ENCODE measurements around the gene PSMB9. TPM values are rescaled to one million over a fixed set of nuclear protein-coding genes. Genes with fewer than 3 reads are reported as not detected.

The PSMB9 gene
- polyA plus RNA-seq, 3 donors, result 204 to 405 (median 350) TPM

GRCh38 chr6:32840604-32841246 lies 13.3 kb upstream of the PSMB9 start:
- H4K20me1 ChIP-seq (ENCODE audit: insufficient read depth, low read length), result peaks cover 16% of the 10 kb centered on the region
- no peak for DNase-seq
- TF ChIP-seq CTCF (IDR thresholded peaks at IDR 0.05), result no peak
- H3K27me3 Mint-ChIP-seq (ENCODE audit: low read depth in 3 of 3), result peaks cover 0 to 6% (median 0%) of the 10 kb centered on the region in 3 donors
- intact Hi-C loops (cut with micrococcal nuclease), result loop anchor here (2.0 to 5.0 kb wide), 2 partner anchors 14 to 132 kb away; partner anchors contain the start of gene PSMB9 (in 1 of the 2)
- peaks cover 65% of the 10 kb centered on the region for H3K79me2 ChIP-seq (ENCODE audit: insufficient read depth, low read length)
- no peak overlapping the region for H3K4me2 ChIP-seq (replicated peaks; ENCODE audit: extremely low read depth, low read length, poor library complexity, severe bottlenecking)
- no peaks in the 10 kb centered on the region for H3K9me3 ChIP-seq (replicated peaks in 1 of 2; ENCODE audit: control insufficient read depth in 1 of 2, insufficient read depth in 1 of 2, low read length in 2 of 2)
- no peak overlapping the region for H3K4me3 ChIP-seq (replicated peaks in 1 of 3; ENCODE audit: low read depth in 2 of 3, low read length in 3 of 3)
- no peak overlapping the region for H2AFZ ChIP-seq (ENCODE audit: insufficient read depth, low read depth, low read length, poor library complexity, severe bottlenecking)
- peaks cover 52 to 57% of the 10 kb centered on the region in 2 donors for H3K36me3 Mint-ChIP-seq
- H3K4me1 Mint-ChIP-seq, result peaks cover 60% of the 10 kb centered on the region
- 35% methylated on average over 5 of the region's 9 CpGs for WGBS (ENCODE audit: insufficient coverage)
- H3K36me3 ChIP-seq (replicated peaks in 1 of 2; ENCODE audit: control insufficient read depth in 1 of 2, insufficient read depth in 2 of 2, low read length in 2 of 2), result peaks cover 31 to 48% of the 10 kb centered on the region in 2 donors
- peaks cover 42 to 63% of the 10 kb centered on the region in 2 donors for H3K4me1 ChIP-seq (ENCODE audit: control insufficient read depth in 1 of 2, insufficient read depth in 2 of 2, low read length in 2 of 2)
- no peak overlapping the region for H3K9ac ChIP-seq (ENCODE audit: insufficient read depth, low read length, poor library complexity, severe bottlenecking)
- peak overlapping the region in 1 of 2 donors; percentile 7 for H3K27ac ChIP-seq (ENCODE audit: low read depth in 1 of 2, low read length in 2 of 2)
- H3K27ac Mint-ChIP-seq, result peak overlapping the region in 4 of 7 donors; percentile 26 to 83 (median 70)
- no peaks in the 10 kb centered on the region for H3K27me3 ChIP-seq (ENCODE audit: control insufficient read depth in 2 of 2, insufficient read depth in 2 of 2, low read length in 2 of 2)
- no peak overlapping the region for H3K4me3 Mint-ChIP-seq
- H3K9me3 Mint-ChIP-seq, result no peaks in the 10 kb centered on the region

- intact Hi-C loops (cut with micrococcal nuclease), result loop anchor here in 1 of 2 donors (5.0 kb wide), 1 partner anchor 130 kb away; no protein-coding TSS in a partner anchor
- no peak for TF ChIP-seq CTCF (IDR thresholded peaks at IDR 0.05)
- H3K4me3 ChIP-seq (replicated peaks in 1 of 3; ENCODE audit: low read depth in 2 of 3, low read length in 3 of 3), result peak overlapping the region in 1 of 3 experiments; percentile 87
- H3K4me1 Mint-ChIP-seq, result peaks cover 68% of the 10 kb centered on the region
- peaks cover 50 to 57% of the 10 kb centered on the region in 2 donors for H3K36me3 Mint-ChIP-seq
- peaks cover 56 to 76% of the 10 kb centered on the region in 2 donors for H3K4me1 ChIP-seq (ENCODE audit: control insufficient read depth in 1 of 2, insufficient read depth in 2 of 2, low read length in 2 of 2)
- H3K9me3 Mint-ChIP-seq, result peaks cover 0 to 2% (median 0%) of the 10 kb centered on the region in 7 donors
- no peak overlapping the region for H3K9ac ChIP-seq (ENCODE audit: insufficient read depth, low read length, poor library complexity, severe bottlenecking)
- WGBS (ENCODE audit: insufficient coverage), result 95% methylated on average over 3 of the region's 6 CpGs
- H3K79me2 ChIP-seq (ENCODE audit: insufficient read depth, low read length), result peaks cover 70% of the 10 kb centered on the region
- peak overlapping the region; percentile 97 for H3K4me2 ChIP-seq (replicated peaks; ENCODE audit: extremely low read depth, low read length, poor library complexity, severe bottlenecking)
- H3K27me3 Mint-ChIP-seq (ENCODE audit: low read depth in 3 of 3), result peaks cover 0 to 6% (median 0%) of the 10 kb centered on the region in 3 donors
- peaks cover 29% of the 10 kb centered on the region for H4K20me1 ChIP-seq (ENCODE audit: insufficient read depth, low read length)
- H3K9me3 ChIP-seq (replicated peaks in 1 of 2; ENCODE audit: control insufficient read depth in 1 of 2, insufficient read depth in 1 of 2, low read length in 2 of 2), result no peaks in the 10 kb centered on the region
- peak overlapping the region in 3 of 7 donors; percentile 12 to 63 (median 31) for H3K27ac Mint-ChIP-seq
- DNase-seq, result no peak
- H3K27ac ChIP-seq (ENCODE audit: low read depth in 1 of 2, low read length in 2 of 2), result no peak overlapping the region
- H2AFZ ChIP-seq (ENCODE audit: insufficient read depth, low read depth, low read length, poor library complexity, severe bottlenecking), result no peak overlapping the region
- no peaks in the 10 kb centered on the region for H3K27me3 ChIP-seq (ENCODE audit: control insufficient read depth in 2 of 2, insufficient read depth in 2 of 2, low read length in 2 of 2)
- peak overlapping the region; percentile 1 to 54 for H3K4me3 Mint-ChIP-seq
- H3K36me3 ChIP-seq (replicated peaks in 1 of 2; ENCODE audit: control insufficient read depth in 1 of 2, insufficient read depth in 2 of 2, low read length in 2 of 2), result peaks cover 33 to 47% of the 10 kb centered on the region in 2 donors
Measured at GRCh38 chr6:32842021-32842650, 11.9 kb upstream of the PSMB9 start.
